ENCODE results near the gene ALAS1.

Gene ALAS1

GRCh38 chr3:52230461-52230860 lies 32.5 kb downstream of the ALAS1 start:
- H3K36me3 ChIP-seq (ENCODE audit: control insufficient read depth, insufficient read depth, low read length): peaks cover 62% of the 10 kb centered on the region
- H3K4me1 ChIP-seq (ENCODE audit: control insufficient read depth, insufficient read depth, low read length, poor library complexity, severe bottlenecking): no peaks in the 10 kb centered on the region
- H3K9me3 ChIP-seq (ENCODE audit: control insufficient read depth, low read length): no peaks in the 10 kb centered on the region
- WGBS, 2 experiments (ENCODE audit: insufficient coverage in 2 of 2): 89 to 98% methylated on average over 6 of the region's 6 CpGs
- H3K27ac ChIP-seq (ENCODE audit: low read depth, low read length, severe bottlenecking): no peak overlapping the region
- H3K4me3 ChIP-seq (ENCODE audit: extremely low read depth, insufficient read depth, low read length, poor library complexity, severe bottlenecking): no peak overlapping the region

GRCh38 chr3:52230889-52231499 lies 33.0 kb downstream of the ALAS1 start:
- Histone ChIP-seq H3K4me3 (ENCODE audit: extremely low read depth, insufficient read depth, low read length, poor library complexity, severe bottlenecking) (no peak overlapping the region), H3K36me3 (ENCODE audit: control insufficient read depth, insufficient read depth, low read length) (peaks cover 63% of the 10 kb centered on the region), H3K27ac (ENCODE audit: low read depth, low read length, severe bottlenecking) (no peak overlapping the region), H3K9me3 (ENCODE audit: control insufficient read depth, low read length) (no peaks in the 10 kb centered on the region), H3K4me1 (ENCODE audit: control insufficient read depth, insufficient read depth, low read length, poor library complexity, severe bottlenecking) (no peaks in the 10 kb centered on the region)
- WGBS, 2 experiments (ENCODE audit: insufficient coverage in 2 of 2): 94 to 96% methylated on average over 15 of the region's 16 CpGs

GRCh38 chr3:52231502-52232278 lies 33.7 kb downstream of the ALAS1 start:
- WGBS, 2 experiments (ENCODE audit: insufficient coverage in 2 of 2): 85 to 86% methylated on average over 23 to 32 of the region's 34 CpGs
- H3K4me1 ChIP-seq (ENCODE audit: control insufficient read depth, insufficient read depth, low read length, poor library complexity, severe bottlenecking): peaks cover 2% of the 10 kb centered on the region

GRCh38 chr3:52232279-52233107 lies 34.5 kb downstream of the ALAS1 start:
- Histone ChIP-seq H3K4me3 (ENCODE audit: extremely low read depth, insufficient read depth, low read length, poor library complexity, severe bottlenecking) (no peak overlapping the region), H3K4me1 (ENCODE audit: control insufficient read depth, insufficient read depth, low read length, poor library complexity, severe bottlenecking) (peaks cover 10% of the 10 kb centered on the region), H3K27ac (ENCODE audit: low read depth, low read length, severe bottlenecking) (no peak overlapping the region), H3K36me3 (ENCODE audit: control insufficient read depth, insufficient read depth, low read length) (peaks cover 62% of the 10 kb centered on the region), H3K9me3 (ENCODE audit: control insufficient read depth, low read length) (no peaks in the 10 kb centered on the region)
- 91 to 92% methylated on average over 20 to 23 of the region's 28 CpGs for WGBS, 2 experiments (ENCODE audit: insufficient coverage in 2 of 2)

More at GRCh38 chr3:52231502-52232278, 33.7 kb downstream of the ALAS1 start:
- Histone ChIP-seq H3K9me3 (ENCODE audit: control insufficient read depth, low read length) (no peaks in the 10 kb centered on the region), H3K4me3 (ENCODE audit: extremely low read depth, insufficient read depth, low read length, poor library complexity, severe bottlenecking) (no peak overlapping the region), H3K27ac (ENCODE audit: low read depth, low read length, severe bottlenecking) (no peak overlapping the region), H3K36me3 (ENCODE audit: control insufficient read depth, insufficient read depth, low read length) (peaks cover 63% of the 10 kb centered on the region)

GRCh38 chr3:52233108-52233591 lies 35.2 kb downstream of the ALAS1 start:
- H3K36me3 ChIP-seq (ENCODE audit: control insufficient read depth, insufficient read depth, low read length): peaks cover 59% of the 10 kb centered on the region
- H3K4me3 ChIP-seq (ENCODE audit: extremely low read depth, insufficient read depth, low read length, poor library complexity, severe bottlenecking): no peak overlapping the region
- no peaks in the 10 kb centered on the region for H3K9me3 ChIP-seq (ENCODE audit: control insufficient read depth, low read length)
- no peak overlapping the region for H3K27ac ChIP-seq (ENCODE audit: low read depth, low read length, severe bottlenecking)
- WGBS, 2 experiments (ENCODE audit: insufficient coverage in 2 of 2): 82 to 97% methylated on average over 4 to 5 of the region's 5 CpGs
- peaks cover 17% of the 10 kb centered on the region for H3K4me1 ChIP-seq (ENCODE audit: control insufficient read depth, insufficient read depth, low read length, poor library complexity, severe bottlenecking)

DNA sequence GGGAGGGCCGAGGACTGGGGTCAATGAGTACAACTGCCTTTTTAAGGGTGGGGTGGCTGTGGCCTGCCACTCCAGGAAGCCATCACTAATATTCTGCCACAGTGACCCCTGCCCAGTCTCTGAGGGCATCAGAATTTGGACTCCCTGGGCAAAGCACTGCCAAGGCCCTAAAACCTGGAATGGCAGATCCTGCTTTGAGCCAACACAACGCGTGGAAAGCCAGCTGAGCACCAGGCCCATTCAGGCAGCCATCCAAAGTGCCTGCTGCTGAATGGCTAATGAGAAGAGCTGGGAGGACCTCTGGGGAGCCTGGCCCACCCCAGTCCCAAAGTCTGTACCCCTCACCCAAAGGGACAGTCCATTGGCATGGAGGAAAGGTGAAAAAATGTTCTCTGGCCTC lies 36.0 kb downstream of the ALAS1 start:
- Histone ChIP-seq H3K4me1 (ENCODE audit: control insufficient read depth, insufficient read depth, low read length, poor library complexity, severe bottlenecking) (peaks cover 18% of the 10 kb centered on the region), H3K4me3 (ENCODE audit: extremely low read depth, insufficient read depth, low read length, poor library complexity, severe bottlenecking) (no peak overlapping the region), H3K36me3 (ENCODE audit: control insufficient read depth, insufficient read depth, low read length) (peaks cover 55% of the 10 kb centered on the region), H3K9me3 (ENCODE audit: control insufficient read depth, low read length) (no peaks in the 10 kb centered on the region), H3K27ac (ENCODE audit: low read depth, low read length, severe bottlenecking) (no peak overlapping the region)
- WGBS, 2 experiments (ENCODE audit: insufficient coverage in 2 of 2): 92 to 93% methylated on average over 2 of the region's 3 CpGs

DNA sequence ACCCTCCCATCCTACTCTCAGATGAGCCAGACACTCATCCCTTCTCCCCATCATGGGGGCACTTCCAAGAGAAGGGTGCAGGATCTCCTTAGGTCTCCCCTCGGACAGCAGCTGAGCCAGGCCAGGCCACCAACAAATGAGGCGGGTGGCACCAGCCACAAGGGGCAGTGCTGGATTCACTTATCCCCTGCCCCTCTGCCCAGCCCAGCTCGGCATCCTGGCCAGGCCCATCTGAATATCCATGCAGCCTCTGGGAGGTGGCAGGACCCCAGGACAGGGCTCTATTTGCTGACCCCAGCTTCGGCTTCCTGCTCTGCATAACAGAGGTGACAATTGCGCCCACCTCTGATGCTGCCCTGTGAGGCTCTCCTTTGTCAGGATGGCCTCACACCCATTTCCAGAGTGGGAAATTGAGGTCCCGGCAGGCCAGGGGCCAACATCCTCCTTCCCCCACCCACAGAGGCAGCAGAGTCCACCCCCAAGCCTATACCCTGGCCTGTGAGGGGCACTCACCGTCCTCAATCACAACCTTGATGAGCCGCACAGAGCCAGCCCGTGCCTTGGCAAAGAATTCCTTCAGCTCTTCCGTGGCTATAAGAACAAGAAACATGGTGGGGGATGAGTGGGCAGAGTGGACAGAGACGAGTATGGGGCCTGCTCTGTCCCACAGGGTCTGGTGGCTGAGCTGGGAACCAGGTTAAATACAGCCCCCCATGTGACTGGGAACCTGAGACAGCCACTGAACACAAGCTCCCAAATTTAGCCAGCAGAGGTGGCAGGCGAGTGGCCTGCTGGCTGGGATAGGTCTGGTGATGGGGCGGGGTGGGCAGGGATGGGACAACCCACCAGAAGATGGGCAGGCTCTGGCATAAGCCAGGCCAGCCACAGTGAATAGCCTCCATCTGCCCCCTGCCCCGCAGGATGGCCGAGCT lies 36.8 kb downstream of the ALAS1 start:
- peaks cover 18% of the 10 kb centered on the region for H3K4me1 ChIP-seq (ENCODE audit: control insufficient read depth, insufficient read depth, low read length, poor library complexity, severe bottlenecking)
- no peaks in the 10 kb centered on the region for H3K9me3 ChIP-seq (ENCODE audit: control insufficient read depth, low read length)
- WGBS, 2 experiments (ENCODE audit: insufficient coverage in 2 of 2): 84 to 85% methylated on average over 11 to 13 of the region's 15 CpGs
- H3K4me3 ChIP-seq (ENCODE audit: extremely low read depth, insufficient read depth, low read length, poor library complexity, severe bottlenecking): no peak overlapping the region
- H3K36me3 ChIP-seq (ENCODE audit: control insufficient read depth, insufficient read depth, low read length): peaks cover 47% of the 10 kb centered on the region
- no peak overlapping the region for H3K27ac ChIP-seq (ENCODE audit: low read depth, low read length, severe bottlenecking)

- H3K4me3 ChIP-seq (ENCODE audit: extremely low read depth, insufficient read depth, low read length, poor library complexity, severe bottlenecking): no peak overlapping the region
- no peak overlapping the region for H3K27ac ChIP-seq (ENCODE audit: low read depth, low read length, severe bottlenecking)
- 97 to 98% methylated on average over 3 to 5 of the region's 5 CpGs for WGBS, 2 experiments (ENCODE audit: insufficient coverage in 2 of 2)
- no peaks in the 10 kb centered on the region for H3K9me3 ChIP-seq (ENCODE audit: control insufficient read depth, low read length)
- H3K36me3 ChIP-seq (ENCODE audit: control insufficient read depth, insufficient read depth, low read length): peaks cover 30% of the 10 kb centered on the region
- H3K4me1 ChIP-seq (ENCODE audit: control insufficient read depth, insufficient read depth, low read length, poor library complexity, severe bottlenecking): peaks cover 24% of the 10 kb centered on the region
Observed at GRCh38 chr3:52236424-52236886, 38.5 kb downstream of the ALAS1 start.

- H3K4me3 ChIP-seq (ENCODE audit: extremely low read depth, insufficient read depth, low read length, poor library complexity, severe bottlenecking): peak overlapping the region; percentile 81
- peaks cover 24% of the 10 kb centered on the region for H3K4me1 ChIP-seq (ENCODE audit: control insufficient read depth, insufficient read depth, low read length, poor library complexity, severe bottlenecking)
- H3K27ac ChIP-seq (ENCODE audit: low read depth, low read length, severe bottlenecking): peak overlapping the region; percentile 73
Observed at GRCh38 chr3:52237006-52237656, 39.2 kb downstream of the ALAS1 start.

More at GRCh38 chr3:52237006-52237656, 39.2 kb downstream of the ALAS1 start:
- Histone ChIP-seq H3K9me3 (ENCODE audit: control insufficient read depth, low read length) (no peaks in the 10 kb centered on the region), H3K36me3 (ENCODE audit: control insufficient read depth, insufficient read depth, low read length) (peaks cover 27% of the 10 kb centered on the region)
- WGBS, 2 experiments (ENCODE audit: insufficient coverage in 2 of 2): 71 to 86% methylated on average over 1 to 2 of the region's 6 CpGs
